Thoracic aorta (tissue), 2 donors: ENCODE data around the gene PLEKHA6. TPM values are rescaled to one million over a fixed set of nuclear protein-coding genes. Genes with fewer than 3 reads are reported as not detected.

Experiments
- ATAC-seq: fragments of 150-250 bp; one replicate; pipeline ENCODE4 v1.8.0; 2017; ENCODE audit warnings: low read depth; ENCODE audit not compliant: insufficient number of reproducible peaks, low FRiP score
- DNase-seq: peaks from one replicate; pipeline ENCODE4 v3.0.0-alpha.2; 2020; ENCODE audit warnings: low spot score
- H3K27ac ChIP-seq, 2 donors: fragments of 200-600 bp; sonication (generic); 1 replicate in 1 of 2; 2 replicates in 1 of 2; pipeline ENCODE4 v1.5.1; 2016; ENCODE audit warnings: mild to moderate bottlenecking in 2 of 2, moderate library complexity in 2 of 2
- H3K27me3 ChIP-seq: fragments of 200-600 bp; sonication (generic); replicated peaks from 2 replicates; pipeline ENCODE4 v1.6.0; 2016; ENCODE audit warnings: mild to moderate bottlenecking; ENCODE audit not compliant: insufficient read depth
- H3K36me3 ChIP-seq: fragments of 200-600 bp; sonication (generic); one replicate; pipeline ENCODE4 v1.5.1; 2016
- H3K4me1 ChIP-seq, 2 donors: fragments of 200-600 bp; sonication (generic); 1 replicate in 1 of 2; 2 replicates in 1 of 2; pipeline versions ENCODE4 v1.5.1 to v1.6.0; 2016; ENCODE audit warnings: low read depth in 2 of 2, mild to moderate bottlenecking in 1 of 2; ENCODE audit not compliant: control insufficient read depth in 1 of 2
- H3K4me3 ChIP-seq: fragments of 200-600 bp; sonication (generic); 2 replicates; pipeline ENCODE4 v1.5.1; 2016; ENCODE audit warnings: mild to moderate bottlenecking
- H3K9me3 ChIP-seq: fragments of 200-600 bp; sonication (generic); 2 replicates; pipeline ENCODE4 v1.5.1; 2016
- CTCF ChIP-seq: fragments of 200-600 bp; sonication (generic); IDR thresholded peaks from one replicate; pipeline ENCODE4 v1.5.1; 2019; ENCODE audit warnings: antibody characterized with exemption
- total RNA-seq, 2 donors: library from RNA; depleted of rRNA; stranded (reverse); fragments of >200 nt; gene quantifications; one replicate each; pipeline versions ENCODE4 v1.1.0 to v1.2.3, GENCODE V29; 2016

PLEKHA6 gene
- total RNA-seq, 2 donors from 2014 or later, result 5.1 to 6.9 TPM

- Histone ChIP-seq H3K4me1 (peaks cover 0 to 1% of the 10 kb centered on the region in 2 donors), H3K36me3 (no peaks in the 10 kb centered on the region), H3K9me3 (no peaks in the 10 kb centered on the region), H3K27ac (no peak overlapping the region), H3K27me3 (no peaks in the 10 kb centered on the region), H3K4me3 (no peak overlapping the region)
- ATAC-seq (no peak), DNase-seq (no peak)
- TF ChIP-seq CTCF, result no peak
Measured at GRCh38 chr1:204354579-204354978, 5.2 kb downstream of the PLEKHA6 start.

- no peaks in the 10 kb centered on the region for H3K4me1 ChIP-seq
- no peaks in the 10 kb centered on the region for H3K9me3 ChIP-seq
- DNase-seq (no peak), ATAC-seq (no peak)
- H3K36me3 ChIP-seq, result no peaks in the 10 kb centered on the region
- H3K27ac ChIP-seq, result no peak overlapping the region
- TF ChIP-seq CTCF, result no peak
- H3K27me3 ChIP-seq, result no peaks in the 10 kb centered on the region
- no peak overlapping the region for H3K4me3 ChIP-seq
Measured at GRCh38 chr1:204353213-204353910, 6.4 kb downstream of the PLEKHA6 start.

DNA sequence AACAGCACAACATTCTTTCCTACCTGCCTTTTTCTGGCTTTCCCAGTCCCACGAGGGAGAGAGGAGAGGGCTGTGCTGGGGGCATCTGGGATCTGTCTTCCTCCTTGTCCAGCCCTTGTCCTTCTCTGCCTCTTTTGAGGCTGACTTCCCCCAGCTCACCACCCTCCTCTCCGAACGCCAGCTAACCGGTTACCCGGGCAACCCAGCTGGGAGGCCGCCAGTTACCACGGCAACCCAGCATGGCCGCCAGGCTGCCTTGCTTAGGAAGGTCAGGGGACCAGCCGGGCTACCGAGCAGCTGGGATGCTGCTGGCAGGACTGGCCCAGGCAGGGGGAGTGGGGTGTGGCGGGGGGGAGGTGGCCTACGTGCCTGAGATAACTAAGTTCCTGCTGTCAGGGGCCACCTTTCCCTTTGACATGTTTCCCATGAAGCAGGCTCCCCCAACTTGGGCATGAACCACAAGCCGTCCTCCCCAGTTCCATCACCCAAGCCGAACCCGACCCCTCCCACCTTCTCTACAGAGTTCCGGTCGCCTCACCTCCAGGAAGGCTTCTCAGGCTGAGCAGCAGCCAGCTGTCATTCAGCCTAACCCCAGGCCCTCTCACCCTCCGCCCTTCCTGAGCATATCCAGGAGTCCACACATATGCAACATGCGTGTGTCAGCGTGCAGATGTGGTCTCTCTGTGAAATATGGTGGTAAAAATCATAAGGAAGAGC is 8.7 kb downstream of the PLEKHA6 start:
- Histone ChIP-seq H3K27me3 (no peaks in the 10 kb centered on the region), H3K36me3 (no peaks in the 10 kb centered on the region), H3K27ac (no peak overlapping the region), H3K4me1 (no peaks in the 10 kb centered on the region), H3K9me3 (no peaks in the 10 kb centered on the region), H3K4me3 (no peak overlapping the region)
- no peak for DNase-seq
- no peak for ATAC-seq
- no peak for TF ChIP-seq CTCF

GRCh38 chr1:204350312-204350711 is 9.4 kb downstream of the PLEKHA6 start:
- no peaks in the 10 kb centered on the region for H3K4me1 ChIP-seq
- H3K27me3 ChIP-seq, result no peaks in the 10 kb centered on the region
- ATAC-seq (no peak), DNase-seq (no peak)
- H3K4me3 ChIP-seq, result no peak overlapping the region
- no peaks in the 10 kb centered on the region for H3K36me3 ChIP-seq
- no peaks in the 10 kb centered on the region for H3K9me3 ChIP-seq
- TF ChIP-seq CTCF, result no peak
- no peak overlapping the region for H3K27ac ChIP-seq

DNA sequence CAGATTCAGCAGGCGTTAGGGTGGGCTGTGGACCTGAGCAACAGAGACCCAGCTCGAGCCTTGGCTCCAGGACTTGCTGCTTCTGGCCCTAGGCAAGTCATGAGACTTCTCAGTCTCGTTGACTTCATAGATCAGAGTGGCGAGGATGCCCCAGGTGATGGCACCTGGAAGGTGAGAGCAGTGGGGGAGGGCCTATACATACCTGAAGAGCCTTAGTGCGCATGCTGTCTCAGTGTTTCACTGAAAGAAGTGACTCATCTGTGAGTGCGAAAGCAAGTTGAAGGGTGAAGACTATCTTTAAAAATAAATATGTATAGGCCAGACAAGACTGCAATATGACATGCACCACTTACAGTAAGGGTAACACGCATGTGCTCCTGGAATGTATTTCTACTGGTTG is 10.1 kb downstream of the PLEKHA6 start:
- no peaks in the 10 kb centered on the region for H3K9me3 ChIP-seq
- no peak overlapping the region for H3K27ac ChIP-seq
- DNase-seq, result no peak

More for the DNA sequence above, 10.1 kb downstream of the PLEKHA6 start:
- Histone ChIP-seq H3K4me3 (no peak overlapping the region), H3K27me3 (no peaks in the 10 kb centered on the region), H3K36me3 (no peaks in the 10 kb centered on the region), H3K4me1 (no peaks in the 10 kb centered on the region)
- TF ChIP-seq CTCF, result no peak
- ATAC-seq, result no peak
